HepG2 (cell line): ENCODE data around the gene ZNF28. TPM values are rescaled to one million over a fixed set of nuclear protein-coding genes. Genes with fewer than 3 reads are reported as not detected.

Experiments used
- ATAC-seq: fragments of 200-7000 bp; cut with Tn5 transposase; 3 replicates; pipeline ENCODE4 v1.9.1; 2020; ENCODE audit warnings: mild to moderate bottlenecking, moderate library complexity
- BruUV-seq: library from RNA; stranded (reverse); fragments of 400-500 nt; replicated peaks from 2 replicates; lab custom pipeline; 2021; lab: Mats Ljungman, UMichigan
- CTCF ChIA-PET: fragments of 300-600 bp; formaldehyde crosslinking; extraction: SDS; loops from one replicate; lab custom pipeline; 2021; ENCODE audit warnings: low total read pairs, inconsistent platforms, low intra/inter-chr PET ratio; lab: Yijun Ruan, JAX
- POLR2A ChIA-PET: fragments of 350-600 bp; sonication (Branson Sonifier 250); formaldehyde crosslinking; loops from one replicate; lab custom pipeline; 2020; ENCODE audit warnings: antibody characterized with exemption, inconsistent platforms; lab: Yijun Ruan, JAX
- DNase-seq: peaks from one replicate; pipeline ENCODE4 v3.0.0-alpha.2; 2015; ENCODE audit warnings: low spot score
- FAIRE-seq: peaks from 3 replicates; lab custom pipeline; 2011; peaks lifted over from hg19 to GRCh38; lab: Jason Lieb, UNC
- H2AFZ ChIP-seq: one replicate; pipeline ENCODE4 v1.6.1; 2011; ENCODE audit warnings: low read length, inconsistent platforms
- H3K27ac ChIP-seq: fragments of 300-600 bp; 3 replicates; pipeline ENCODE4 v1.8.0; 2011; ENCODE audit warnings: mixed run types, mild to moderate bottlenecking, mixed read lengths, low read length, inconsistent platforms; ENCODE audit not compliant: insufficient read depth; ENCODE audit errors: extremely low read length
- H3K27me3 ChIP-seq, 2 experiments: fragments of 200-600 bp in 1 of 2; 2 replicates in 1 of 2; 3 replicates in 1 of 2; pipeline versions ENCODE4 v1.6.0 to v1.8.0; 2011; ENCODE audit warnings: low read length in 2 of 2, mild to moderate bottlenecking in 2 of 2, moderate library complexity in 2 of 2, inconsistent platforms in 1 of 2; ENCODE audit not compliant: insufficient read depth in 2 of 2, control insufficient read depth in 1 of 2
- H3K36me3 ChIP-seq, 2 experiments: fragments of 200-600 bp in 1 of 2; replicated peaks in 1 of 2; 2 replicates in 1 of 2; 3 replicates in 1 of 2; pipeline versions ENCODE4 v1.5.1 to v1.8.0; 2011; ENCODE audit warnings: low read length in 2 of 2, inconsistent platforms in 1 of 2; ENCODE audit not compliant: insufficient read depth in 2 of 2, control insufficient read depth in 1 of 2
- H3K4me1 ChIP-seq: 2 replicates; pipeline ENCODE4 v1.5.1; 2012; ENCODE audit warnings: low read length, inconsistent platforms; ENCODE audit not compliant: insufficient read depth
- H3K4me2 ChIP-seq: 2 replicates; pipeline ENCODE4 v1.6.0; 2011; ENCODE audit warnings: low read depth, low read length, inconsistent platforms
- H3K4me3 ChIP-seq, 3 experiments: fragments of 200-600 bp in 1 of 3; sonication (generic), shearing (Covaris generic) in 1 of 3; replicated peaks in 1 of 3; 2 replicates each; pipeline ENCODE4 v1.5.1; 2011 to 2016; ENCODE audit warnings: low read length in 3 of 3, inconsistent platforms in 2 of 3, low read depth in 2 of 3, mild to moderate bottlenecking in 2 of 3, control low read depth in 1 of 3, mixed read lengths in 1 of 3; ENCODE audit not compliant: insufficient read depth in 1 of 3
- H3K79me2 ChIP-seq: one replicate; pipeline ENCODE4 v1.6.1; 2011; ENCODE audit warnings: low read length, inconsistent platforms; ENCODE audit not compliant: insufficient read depth
- H3K9ac ChIP-seq: 2 replicates; pipeline ENCODE4 v1.6.0; 2011; ENCODE audit warnings: mild to moderate bottlenecking, low read depth, low read length, inconsistent platforms; ENCODE audit not compliant: insufficient read depth
- H3K9me3 ChIP-seq: 2 replicates; pipeline ENCODE4 v1.5.1; 2012; ENCODE audit warnings: mild to moderate bottlenecking, low read length
- H4K20me1 ChIP-seq: 2 replicates; pipeline ENCODE4 v1.6.0; 2011; ENCODE audit warnings: inconsistent platforms, mild to moderate bottlenecking, low read length, moderate library complexity; ENCODE audit not compliant: insufficient read depth
- ARNTL ChIP-seq: sonication (generic); formaldehyde crosslinking; IDR thresholded peaks from 2 replicates; pipeline ENCODE4 v1.4.0; 2020; ENCODE audit warnings: mild to moderate bottlenecking, missing genetic modification reagents
- CAMTA2 ChIP-seq: sonication (generic); formaldehyde crosslinking; IDR thresholded peaks from 2 replicates; pipeline ENCODE4 v1.4.0; 2020; ENCODE audit warnings: mild to moderate bottlenecking, missing genetic modification reagents, borderline replicate concordance
- CREB1 ChIP-seq, 2 experiments: fragments of 450-650 bp in 1 of 2; IDR thresholded peaks; 2 replicates each; pipeline ENCODE4 v1.6.1; 2016 to 2017; ENCODE audit warnings: control low read depth in 1 of 2, mild to moderate bottlenecking in 1 of 2, missing compliant biosample characterization in 1 of 2, missing genetic modification characterization in 1 of 2
- ETV5 ChIP-seq: IDR thresholded peaks from 2 replicates; pipeline ENCODE4 v1.6.1; 2018; ENCODE audit warnings: missing biosample characterization, missing genetic modification reagents, inconsistent platforms, borderline replicate concordance
- HDAC1 ChIP-seq: sonication (generic); formaldehyde crosslinking; IDR thresholded peaks from 2 replicates; pipeline ENCODE4 v1.5.1; 2020; ENCODE audit warnings: mild to moderate bottlenecking, missing genetic modification reagents
- HDAC6 ChIP-seq: fragments of 200-600 bp; sonication (generic); IDR thresholded peaks from 2 replicates; pipeline ENCODE4 v1.7.0; 2017; ENCODE audit warnings: mild to moderate bottlenecking, antibody characterized with exemption, low read length, low read depth
- HNRNPL ChIP-seq: fragments of 200-400 bp; formaldehyde crosslinking; IDR thresholded peaks from 2 replicates; pipeline ENCODE4 v1.6.1; 2017; ENCODE audit warnings: mild to moderate bottlenecking, low read depth, low read length
- KDM5B ChIP-seq: sonication (generic); formaldehyde crosslinking; IDR thresholded peaks from 2 replicates; pipeline ENCODE4 v1.4.0; 2020; ENCODE audit warnings: missing genetic modification reagents, mild to moderate bottlenecking, borderline replicate concordance
- NR2F2 ChIP-seq: IDR thresholded peaks from 2 replicates; pipeline ENCODE4 v1.6.1; 2012; ENCODE audit warnings: low read depth, inconsistent platforms, borderline replicate concordance
- PHF5A ChIP-seq: IDR thresholded peaks from one replicate; pipeline ENCODE4 v1.6.1; 2018; ENCODE audit warnings: low read depth, missing genetic modification reagents; ENCODE audit not compliant: unreplicated experiment
- SIX4 ChIP-seq: sonication (generic); formaldehyde crosslinking; IDR thresholded peaks from 2 replicates; pipeline ENCODE4 v1.4.0; 2020; ENCODE audit warnings: missing genetic modification reagents
- U2AF1 ChIP-seq: fragments of 200-400 bp; formaldehyde crosslinking; optimal IDR thresholded peaks from 2 replicates; pipeline ENCODE3; 2017; ENCODE audit warnings: mild to moderate bottlenecking, low read depth, low read length
- ZNF160 ChIP-seq: sonication (generic); formaldehyde crosslinking; IDR thresholded peaks from 2 replicates; pipeline ENCODE4 v1.8.0; 2022; ENCODE audit warnings: mild to moderate bottlenecking, inconsistent platforms, missing genetic modification reagents
- ZNF224 ChIP-seq: sonication (generic); formaldehyde crosslinking; IDR thresholded peaks from 2 replicates; pipeline ENCODE4 v1.5.0; 2020; ENCODE audit warnings: mild to moderate bottlenecking, missing genetic modification reagents
- ZNF34 ChIP-seq: sonication (generic); formaldehyde crosslinking; IDR thresholded peaks from 2 replicates; pipeline ENCODE4 v1.4.0; 2020; ENCODE audit warnings: mild to moderate bottlenecking, missing genetic modification reagents, borderline replicate concordance
- ZNF446 ChIP-seq: sonication (generic); formaldehyde crosslinking; IDR thresholded peaks from 2 replicates; pipeline ENCODE4 v1.5.0; 2020; ENCODE audit warnings: mild to moderate bottlenecking, missing genetic modification reagents
- ZNF468 ChIP-seq: sonication (generic); formaldehyde crosslinking; IDR thresholded peaks from 2 replicates; pipeline ENCODE4 v1.8.0; 2022; ENCODE audit warnings: mild to moderate bottlenecking, moderate library complexity, missing genetic modification reagents
- ZNF557 ChIP-seq: sonication (generic); formaldehyde crosslinking; IDR thresholded peaks from 2 replicates; pipeline ENCODE4 v1.4.0; 2020; ENCODE audit warnings: missing genetic modification reagents
- ZNF891 ChIP-seq: sonication (generic); formaldehyde crosslinking; IDR thresholded peaks from 2 replicates; pipeline ENCODE4 v1.5.0; 2020; ENCODE audit warnings: mild to moderate bottlenecking, missing genetic modification reagents
- ZSCAN30 ChIP-seq: sonication (generic); formaldehyde crosslinking; IDR thresholded peaks from 2 replicates; pipeline ENCODE4 v1.5.0; 2020; ENCODE audit warnings: mild to moderate bottlenecking, missing genetic modification reagents
- WGBS: methylation state at CpG from one replicate; pipeline ENCODE4 v1.1.6; 2017; ENCODE audit warnings: low lambda C conversion rate; 5-methylcytosine and 5-hydroxymethylcytosine counted together
- in situ Hi-C: cut with HindIII; loops from 2 replicates; pipeline ENCODE4 v1.10.0; 2017; ENCODE audit warnings: low pct_unique_long_range_greater_than_20kb; ENCODE audit not compliant: extremely low pct_ligation_motif_present
- intact Hi-C: fragments of 100-400 bp; cut with micrococcal nuclease; formaldehyde crosslinking; loops from one replicate; pipeline ENCODE4 v1.10.0; 2022; ENCODE audit not compliant: unreplicated experiment
- polyA plus RNA-seq, 8 experiments: library from polyadenylated mRNA; depleted of rRNA in 3 of 8; stranded (reverse) in 7 of 8; unstranded in 1 of 8; fragments of >200 nt; fragmentation: Illumina TruSeq in 4 of 8; extraction: Trizol in 4 of 8; gene quantifications; 2 replicates each; pipeline versions ENCODE4 v1.2.1 to v1.2.3, GENCODE V29; 2011 to 2016; ENCODE audit warnings: low read depth in 4 of 8, missing spikeins in 1 of 8, mixed read lengths in 1 of 8; ENCODE audit not compliant: insufficient read depth in 1 of 8
- total RNA-seq, 5 experiments: library from RNA; depleted of rRNA; stranded (reverse); fragments of >200 nt; fragmentation: Illumina TruSeq; extraction: Trizol; gene quantifications; 2 replicates each; pipeline ENCODE4 v1.2.3, GENCODE V29; 2016; ENCODE audit warnings: low read depth in 1 of 5
- TF ChIP-seq, protein P1 (sequence below): sonication (generic); formaldehyde crosslinking; IDR thresholded peaks from 2 replicates; pipeline ENCODE4 v1.4.0; 2020; ENCODE audit warnings: mild to moderate bottlenecking, missing genetic modification reagents

The ZNF28 gene
- total and polyA plus RNA-seq, 2 of the 13 experiments (the other 11 are each of a cell fraction or from before 2014, with no cell fraction given): 5.0 to 16.0 TPM

DNA sequence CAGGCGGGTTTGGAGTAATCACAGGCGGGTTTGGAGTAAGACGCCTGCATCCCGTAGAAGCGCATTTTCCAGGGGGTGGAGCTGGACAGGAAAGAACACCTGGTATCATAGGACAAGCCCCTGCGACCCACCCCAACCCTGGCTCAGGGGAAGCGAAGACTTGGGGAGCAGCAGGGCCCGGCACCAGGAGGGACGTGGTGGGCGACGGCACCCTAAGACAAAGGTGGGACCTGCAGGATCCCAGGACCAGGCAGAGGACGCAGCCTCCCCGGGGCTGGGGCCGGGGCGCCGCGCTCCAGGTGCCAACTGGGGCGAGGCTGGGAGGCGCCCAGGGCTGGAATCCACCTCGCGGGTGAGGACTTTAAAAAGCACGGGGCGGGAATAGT lies 35.4 kb downstream of the ZNF28 start (continued):
- TF ChIP-seq KDM5B: 0 out of 2 replicates have a peak, but pooled peaks have one; percentile 24
- TF ChIP-seq HNRNPL: 0 out of 2 replicates have a peak, but pooled peaks have one; percentile 6
- peak; percentile 13; the same call in 1 of the 2 replicates for TF ChIP-seq ZNF34 (CRISPR knock-in tag)
- peak; percentile 11; the same call in 1 of the 2 replicates for TF ChIP-seq ARNTL (CRISPR knock-in tag)

DNA sequence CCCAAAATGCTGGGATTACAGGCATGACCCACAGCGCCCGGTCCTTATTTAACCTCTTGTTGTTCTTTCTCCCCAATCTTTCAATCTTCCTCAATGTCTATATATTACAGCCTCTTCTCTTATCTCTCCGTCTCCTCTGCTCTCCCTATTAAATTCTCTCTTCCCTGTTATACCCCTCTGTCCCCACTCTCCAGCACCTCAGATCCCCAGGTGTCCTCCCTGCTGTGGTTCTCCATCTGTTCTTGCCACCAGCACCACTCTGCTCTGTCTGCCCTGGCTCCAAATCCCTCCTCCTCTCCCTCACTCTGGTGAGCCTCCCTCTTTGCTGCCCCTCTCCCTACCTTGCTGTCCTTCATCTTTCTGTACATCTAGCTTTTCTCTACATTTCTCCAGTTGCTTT lies 35.9 kb downstream of the ZNF28 start:
- H3K4me1 ChIP-seq: peaks cover 24% of the 10 kb centered on the region
- intact Hi-C loops: no loop called here
- H3K27ac ChIP-seq: no peak overlapping the region
- DNase-seq (no peak), ATAC-seq (no peak), FAIRE-seq (no peak)
- WGBS: 82% methylated on average over 3 of the region's 3 CpGs
- TF ChIP-seq U2AF1 (no peak), ZNF224 (CRISPR knock-in tag) (no peak), ZNF160 (CRISPR knock-in tag) (no peak), ZNF446 (CRISPR knock-in tag) (no peak), CREB1 (IDR thresholded peaks at IDR 0.05) (no peak), CREB1 (CRISPR knock-in tag; IDR thresholded peaks at IDR 0.05) (no peak), ZNF891 (CRISPR knock-in tag) (no peak), NR2F2 (no peak), ZNF557 (CRISPR knock-in tag) (no peak), ZNF468 (CRISPR knock-in tag) (no peak), HDAC1 (CRISPR knock-in tag) (no peak), HDAC6 (no peak), ZSCAN30 (no peak), ARNTL (CRISPR knock-in tag) (no peak), SIX4 (CRISPR knock-in tag) (no peak), ETV5 (CRISPR knock-in tag) (no peak), CAMTA2 (CRISPR knock-in tag) (no peak), PHF5A (CRISPR knock-in tag) (no peak)
- TF ChIP-seq, protein P1, sequence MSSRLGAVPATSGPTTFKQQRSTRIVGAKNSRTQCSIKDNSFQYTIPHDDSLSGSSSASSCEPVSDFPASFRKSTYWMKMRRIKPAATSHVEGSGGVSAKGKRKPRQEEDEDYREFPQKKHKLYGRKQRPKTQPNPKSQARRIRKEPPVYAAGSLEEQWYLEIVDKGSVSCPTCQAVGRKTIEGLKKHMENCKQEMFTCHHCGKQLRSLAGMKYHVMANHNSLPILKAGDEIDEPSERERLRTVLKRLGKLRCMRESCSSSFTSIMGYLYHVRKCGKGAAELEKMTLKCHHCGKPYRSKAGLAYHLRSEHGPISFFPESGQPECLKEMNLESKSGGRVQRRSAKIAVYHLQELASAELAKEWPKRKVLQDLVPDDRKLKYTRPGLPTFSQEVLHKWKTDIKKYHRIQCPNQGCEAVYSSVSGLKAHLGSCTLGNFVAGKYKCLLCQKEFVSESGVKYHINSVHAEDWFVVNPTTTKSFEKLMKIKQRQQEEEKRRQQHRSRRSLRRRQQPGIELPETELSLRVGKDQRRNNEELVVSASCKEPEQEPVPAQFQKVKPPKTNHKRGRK (CRISPR knock-in tag): no peak
- no peaks in the 10 kb centered on the region for H3K27me3 ChIP-seq
- H3K9me3 ChIP-seq: no peaks in the 10 kb centered on the region
- no TSS peak for BruUV-seq
- CTCF ChIA-PET: no interaction called here
- H3K36me3 ChIP-seq: no peaks in the 10 kb centered on the region
- H3K9ac ChIP-seq: no peak overlapping the region
- in situ Hi-C loops: no loop called here
- H2AFZ ChIP-seq: no peak overlapping the region
- H3K4me2 ChIP-seq: peak overlapping the region; percentile 72
- H4K20me1 ChIP-seq: no peaks in the 10 kb centered on the region
- H3K79me2 ChIP-seq: peaks cover 2% of the 10 kb centered on the region
- POLR2A ChIA-PET: no interaction called here
- H3K4me3 ChIP-seq: peak overlapping the region; percentile 38 to 80 (median 73); a peak in 5 of 6 replicates
